Central memory CD8-positive, alpha-beta T cell (primary cell): ENCODE results near the gene FBXL15.

Experiments used
- ATAC-seq: fragments of 150-1000 bp; cut with Tn5 transposase; replicated peaks from 2 replicates; pipeline ENCODE4 v1.10.0; 2022; ENCODE audit warnings: mild to moderate bottlenecking, moderate FRiP score, moderate number of reproducible peaks; ENCODE audit not compliant: poor library complexity, severe bottlenecking; ENCODE audit errors: extremely low read depth
- DNase-seq, 2 donors: peaks; one replicate each; pipeline ENCODE4 v3.0.0; 2021; ENCODE audit warnings: low spot score in 2 of 2
- H3K27ac Mint-ChIP-seq: one replicate; pipeline ENCODE4 v1.8.0; 2022; ENCODE audit warnings: low read depth, mild to moderate bottlenecking, moderate library complexity, mixed read lengths
- H3K27me3 Mint-ChIP-seq: one replicate; pipeline ENCODE4 v1.8.0; 2022; ENCODE audit warnings: mixed read lengths
- H3K36me3 Mint-ChIP-seq: one replicate; pipeline ENCODE4 v1.8.0; 2022; ENCODE audit warnings: mild to moderate bottlenecking, moderate library complexity, mixed read lengths; ENCODE audit not compliant: insufficient read depth
- H3K4me1 Mint-ChIP-seq: one replicate; pipeline ENCODE4 v1.8.0; 2022; ENCODE audit warnings: mixed read lengths
- H3K4me3 Mint-ChIP-seq: one replicate; pipeline ENCODE4 v1.8.0; 2022; ENCODE audit warnings: mild to moderate bottlenecking, moderate library complexity, mixed read lengths
- H3K9me3 Mint-ChIP-seq: one replicate; pipeline ENCODE4 v1.8.0; 2022; ENCODE audit warnings: mixed read lengths

Gene FBXL15

GRCh38 chr10:102461187-102462054, 40.8 kb downstream of the FBXL15 start:
- peaks cover 25% of the 10 kb centered on the region for H3K4me1 Mint-ChIP-seq
- peak; percentile 81 to 84 for DNase-seq
- ATAC-seq, result peak; percentile 99
- H3K4me3 Mint-ChIP-seq, result peak overlapping the region; percentile 93
- no peaks in the 10 kb centered on the region for H3K27me3 Mint-ChIP-seq
- H3K27ac Mint-ChIP-seq, result peak overlapping the region; percentile 90
- peaks cover 8% of the 10 kb centered on the region for H3K36me3 Mint-ChIP-seq
- H3K9me3 Mint-ChIP-seq, result no peaks in the 10 kb centered on the region

- H3K9me3 Mint-ChIP-seq, result no peaks in the 10 kb centered on the region
- H3K4me3 Mint-ChIP-seq, result peak overlapping the region; percentile 93
- H3K4me1 Mint-ChIP-seq, result peaks cover 25% of the 10 kb centered on the region
- no peaks in the 10 kb centered on the region for H3K27me3 Mint-ChIP-seq
- peaks cover 8% of the 10 kb centered on the region for H3K36me3 Mint-ChIP-seq
- DNase-seq (no peak), ATAC-seq (no peak)
- no peak overlapping the region for H3K27ac Mint-ChIP-seq
These were observed 41.9 kb downstream of the FBXL15 start for GRCh38 chr10:102462512-102463054.

- H3K36me3 Mint-ChIP-seq, result peaks cover 8% of the 10 kb centered on the region
- H3K4me3 Mint-ChIP-seq, result no peak overlapping the region
- ATAC-seq, result no peak
- no peak for DNase-seq
- H3K4me1 Mint-ChIP-seq, result peaks cover 25% of the 10 kb centered on the region
- no peaks in the 10 kb centered on the region for H3K9me3 Mint-ChIP-seq
- no peaks in the 10 kb centered on the region for H3K27me3 Mint-ChIP-seq
- no peak overlapping the region for H3K27ac Mint-ChIP-seq
These were observed 43.3 kb downstream of the FBXL15 start for GRCh38 chr10:102463983-102464382.

- Mint-ChIP-seq H3K4me3 (no peak overlapping the region), H3K27me3 (no peaks in the 10 kb centered on the region), H3K27ac (no peak overlapping the region), H3K9me3 (no peaks in the 10 kb centered on the region), H3K4me1 (peaks cover 30% of the 10 kb centered on the region), H3K36me3 (peaks cover 8% of the 10 kb centered on the region)
- DNase-seq (no peak), ATAC-seq (no peak)
These were observed 44.8 kb downstream of the FBXL15 start for GRCh38 chr10:102465466-102465865.

- peaks cover 12% of the 10 kb centered on the region for H3K4me1 Mint-ChIP-seq
- no peak overlapping the region for H3K27ac Mint-ChIP-seq
- no peaks in the 10 kb centered on the region for H3K27me3 Mint-ChIP-seq
- no peak overlapping the region for H3K4me3 Mint-ChIP-seq
- ATAC-seq (no peak), DNase-seq (no peak)
- H3K9me3 Mint-ChIP-seq, result no peaks in the 10 kb centered on the region
- H3K36me3 Mint-ChIP-seq, result peaks cover 1% of the 10 kb centered on the region
These were observed 46.7 kb downstream of the FBXL15 start for GRCh38 chr10:102467318-102467717.

- ATAC-seq, result no peak
- H3K27me3 Mint-ChIP-seq, result no peaks in the 10 kb centered on the region
- DNase-seq, result no peak
- H3K36me3 Mint-ChIP-seq, result peaks cover 1% of the 10 kb centered on the region
- H3K9me3 Mint-ChIP-seq, result no peaks in the 10 kb centered on the region
- no peak overlapping the region for H3K4me3 Mint-ChIP-seq
- H3K27ac Mint-ChIP-seq, result no peak overlapping the region
- peaks cover 10% of the 10 kb centered on the region for H3K4me1 Mint-ChIP-seq
These were observed 47.4 kb downstream of the FBXL15 start for GRCh38 chr10:102467971-102468438.

GRCh38 chr10:102468683-102469082, 48.0 kb downstream of the FBXL15 start:
- DNase-seq, result no peak
- Mint-ChIP-seq H3K36me3 (peaks cover 4% of the 10 kb centered on the region), H3K4me3 (no peak overlapping the region), H3K4me1 (peaks cover 17% of the 10 kb centered on the region), H3K27me3 (no peaks in the 10 kb centered on the region), H3K9me3 (no peaks in the 10 kb centered on the region), H3K27ac (no peak overlapping the region)
- no peak for ATAC-seq

GRCh38 chr10:102470579-102471546, 50.2 kb downstream of the FBXL15 start:
- Mint-ChIP-seq H3K4me3 (no peak overlapping the region), H3K27ac (no peak overlapping the region), H3K9me3 (no peaks in the 10 kb centered on the region), H3K36me3 (peaks cover 6% of the 10 kb centered on the region), H3K27me3 (no peaks in the 10 kb centered on the region), H3K4me1 (peaks cover 24% of the 10 kb centered on the region)
- DNase-seq (no peak), ATAC-seq (no peak)
